Activated T-cell treated with anti-CD3 and anti-CD28 coated beads for 48 hours (primary cell): ENCODE measurements around the gene RDH8.
A peak's percentile ranks its signal among the peaks of the same experiment; 100 is the strongest.
"Not testable (repeated sequence)": the region's sequence is repeated elsewhere in the genome, so short reads cannot be mapped to it uniquely, and the experiment has no call there.

Experiments
- DNase-seq: peaks from one replicate; pipeline ENCODE4 v3.0.0-alpha.2; 2020; ENCODE audit warnings: low read depth

RDH8 gene

GRCh38 chr19:10006335-10006708 is 7.0 kb upstream of the RDH8 start:
- DNase-seq: no peak

GRCh38 chr19:10006752-10007323 is 6.4 kb upstream of the RDH8 start:
- DNase-seq: no peak

GRCh38 chr19:10007371-10008183 is 5.7 kb upstream of the RDH8 start:
- DNase-seq: no peak

DNA sequence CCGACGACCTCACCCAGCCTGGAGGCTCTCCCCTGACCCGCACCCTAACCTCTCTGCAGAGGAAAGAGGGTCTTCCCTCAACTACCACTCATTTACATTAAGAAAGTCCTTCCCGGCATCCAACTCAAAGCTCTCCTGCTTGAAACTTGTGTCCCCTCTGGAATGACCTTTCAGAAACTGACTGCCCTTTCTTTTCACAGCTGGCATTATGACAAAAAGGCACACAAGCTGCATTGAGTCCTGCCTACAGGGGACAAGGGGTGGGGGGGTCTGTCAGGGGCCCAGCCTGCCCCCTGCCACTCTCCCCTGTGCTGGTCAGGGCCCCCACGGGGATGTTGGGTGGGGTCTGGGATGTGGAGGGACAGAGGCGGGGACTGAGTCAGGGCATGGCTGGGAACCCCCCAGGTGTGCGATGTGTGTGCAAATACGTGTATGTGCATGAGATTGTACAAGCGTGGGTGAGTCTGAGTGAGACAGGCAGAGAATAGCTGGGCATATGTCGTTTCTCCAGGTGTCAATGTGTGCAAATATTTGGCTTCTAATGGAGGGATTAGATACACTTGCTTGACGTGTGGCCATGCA is 5.0 kb upstream of the RDH8 start:
- no peak for DNase-seq

GRCh38 chr19:10009714-10010224 is 3.5 kb upstream of the RDH8 start:
- DNase-seq: no peak

DNA sequence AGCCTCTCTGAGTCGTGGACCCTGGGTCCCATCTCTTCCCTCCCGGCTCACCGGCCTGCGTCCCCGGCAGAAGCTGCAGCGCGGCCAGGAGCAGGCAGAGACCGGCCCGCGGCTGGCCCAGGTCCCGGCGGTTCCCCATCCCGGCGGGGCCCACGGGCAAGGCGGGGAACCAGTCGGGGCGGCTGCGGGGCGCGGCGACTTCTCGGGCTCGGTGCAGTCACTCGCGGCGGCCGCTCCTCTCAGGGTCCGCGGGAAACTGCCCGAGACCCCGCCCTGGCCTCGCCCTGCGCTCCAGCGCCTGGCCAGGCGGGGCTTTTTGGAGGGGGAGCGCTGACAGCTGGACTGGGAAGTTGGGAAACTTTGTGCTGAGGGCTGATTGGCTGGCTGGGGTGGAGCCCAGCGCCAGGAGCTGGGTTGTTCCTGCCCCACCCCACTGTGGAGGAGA is 3.0 kb upstream of the RDH8 start, which contains the start of gene COL5A3:
TSS of gene COL5A3 (minus strand) at position 258 of the 445 bp plus-strand sequence. CDS start at position 139, 119 bp downstream.
- no peak for DNase-seq

DNA sequence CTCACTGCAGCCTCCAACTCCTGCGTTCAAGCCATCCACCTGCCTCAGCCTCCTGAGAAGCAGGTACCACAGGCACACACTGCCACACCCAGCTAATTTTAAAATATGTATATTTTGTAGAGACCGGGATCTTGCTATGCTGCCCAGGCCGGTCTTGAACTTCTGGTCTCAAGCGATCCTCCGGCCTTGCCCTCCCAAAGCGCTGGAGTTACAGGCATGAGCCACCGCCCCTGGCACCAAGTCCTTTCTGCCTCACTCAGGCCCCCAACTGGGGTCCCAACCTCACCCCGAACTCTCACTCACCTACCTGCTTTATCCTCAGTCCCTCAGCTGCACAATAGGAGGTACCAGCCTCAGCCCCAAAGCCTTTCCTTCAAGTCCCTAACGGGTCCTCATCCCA is 2.3 kb upstream of the RDH8 start:
- DNase-seq: no peak

DNA sequence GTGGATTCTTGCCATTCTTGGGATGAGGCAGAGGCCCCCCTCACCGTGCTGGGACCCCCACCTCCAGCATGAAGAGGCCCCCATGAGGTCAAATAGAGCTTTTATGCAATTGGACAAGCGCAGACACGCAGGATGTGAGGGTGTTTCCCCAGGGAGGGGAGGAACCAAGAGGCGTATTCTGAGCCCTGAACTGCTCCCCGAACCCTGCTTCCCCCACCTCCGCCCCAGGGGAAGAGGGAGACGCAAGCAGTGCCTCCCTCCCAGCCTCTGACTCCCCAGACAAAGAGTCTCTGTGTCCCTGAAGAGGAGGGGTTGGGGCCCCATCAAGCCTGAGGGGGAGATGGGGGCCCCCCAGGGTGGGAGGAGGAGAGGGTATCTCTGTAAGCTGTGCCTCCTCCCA is 1.3 kb upstream of the RDH8 start:
- no peak for DNase-seq

DNA sequence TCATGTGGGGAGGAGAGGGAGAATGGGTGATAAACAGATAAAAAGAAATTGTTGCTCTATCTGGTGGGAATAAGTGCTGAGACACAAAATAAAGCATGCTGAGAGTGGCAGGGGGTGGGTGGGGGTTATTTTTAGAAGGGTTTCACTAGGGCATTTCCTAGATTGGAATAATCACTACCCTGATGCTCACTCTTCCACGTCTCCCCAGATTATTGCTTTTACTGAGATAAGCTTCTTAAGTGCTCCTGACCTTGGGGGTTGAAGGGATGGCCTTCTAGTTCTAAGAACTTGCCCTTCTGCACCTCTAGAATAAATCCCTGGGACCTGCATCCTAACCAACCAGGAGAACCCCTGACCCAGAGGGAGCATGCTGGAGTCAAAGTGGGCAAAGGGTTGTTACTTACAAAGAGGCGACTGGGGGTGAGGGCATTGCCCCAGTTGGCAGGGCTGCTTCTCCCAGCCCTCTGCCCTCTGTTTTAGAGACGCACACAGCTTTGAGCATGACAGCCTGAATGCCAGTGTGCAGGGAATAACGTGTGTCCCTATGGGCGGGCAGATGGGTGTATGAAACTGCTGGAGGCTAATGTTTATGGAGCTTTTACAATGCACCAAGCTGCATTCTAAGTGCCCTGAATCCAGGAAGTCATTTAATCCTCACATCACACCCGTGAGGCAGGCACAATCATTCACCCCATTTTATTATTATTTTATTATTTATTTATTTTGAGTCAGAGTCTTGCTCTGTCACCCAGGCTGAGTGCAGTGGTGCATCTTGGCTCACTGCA is 743 bp downstream of the RDH8 start:
- DNase-seq: no peak

DNA sequence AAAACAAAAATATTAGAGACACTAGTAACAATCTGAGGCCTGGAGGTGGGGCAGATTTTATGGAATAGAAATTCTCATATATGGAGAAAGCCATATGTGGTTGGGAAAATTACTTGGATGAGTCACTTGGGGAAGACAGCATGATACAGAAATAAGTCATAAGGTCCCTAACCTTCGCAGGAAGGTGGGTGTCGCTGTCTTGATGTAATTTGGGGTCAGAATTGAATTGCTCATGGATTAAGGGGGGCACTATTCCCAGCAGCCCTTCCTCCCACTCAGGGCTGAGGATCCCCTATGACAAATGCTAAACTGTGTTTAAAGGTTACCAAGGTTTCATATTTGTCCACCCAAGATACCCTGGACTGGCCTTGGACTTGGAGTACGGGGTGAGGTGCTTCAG is 5.0 kb downstream of the RDH8 start:
- no peak for DNase-seq

GRCh38 chr19:10018786-10019185 is 5.5 kb downstream of the RDH8 start:
- no peak for DNase-seq

DNA sequence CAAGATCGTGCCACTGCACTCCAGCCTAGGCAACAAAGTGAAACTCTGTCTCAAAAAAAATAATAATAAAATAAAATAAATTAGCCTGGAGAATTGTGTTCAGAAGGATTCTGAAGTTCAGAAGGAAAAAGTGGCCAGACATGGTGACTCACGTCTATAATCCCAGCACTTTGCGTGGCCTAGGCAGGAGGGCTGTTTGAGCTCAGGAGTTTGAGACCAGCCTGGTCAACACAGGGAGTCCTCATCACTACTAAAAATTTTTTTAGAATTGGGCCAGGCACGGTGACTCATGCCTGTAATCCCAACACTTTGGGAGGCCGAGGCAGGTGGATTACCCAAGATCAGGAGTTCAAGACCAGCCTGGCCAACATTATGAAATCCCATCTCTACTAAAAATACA is 6.0 kb downstream of the RDH8 start:
- DNase-seq: no peak

- no peak for DNase-seq
Measured at GRCh38 chr19:10020851-10021250, 7.6 kb downstream of the RDH8 start.

- DNase-seq: no peak
Measured at GRCh38 chr19:10021446-10021845, 8.2 kb downstream of the RDH8 start.

DNA sequence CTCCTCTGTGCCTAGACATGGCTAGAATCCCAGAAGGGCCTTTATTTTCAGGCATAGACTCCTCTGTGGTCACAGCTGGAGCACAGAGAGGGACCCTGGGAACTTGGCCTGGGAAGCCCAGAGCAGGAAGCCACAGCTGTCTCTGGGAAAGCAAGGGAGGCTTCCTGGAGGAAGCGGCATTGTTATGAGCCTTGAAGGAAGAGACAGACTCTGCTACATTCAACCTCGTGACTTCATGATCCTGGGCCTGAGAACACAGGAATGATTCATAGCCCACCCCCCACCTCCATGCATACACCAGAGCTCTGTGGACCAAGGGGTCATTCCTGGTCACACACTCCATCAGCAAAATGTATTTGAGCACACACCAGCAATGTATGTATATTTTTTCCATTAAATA is 8.6 kb downstream of the RDH8 start:
- no peak for DNase-seq

- DNase-seq: not testable (repeated sequence)
Measured at GRCh38 chr19:10023096-10023495, 9.8 kb downstream of the RDH8 start.

DNA sequence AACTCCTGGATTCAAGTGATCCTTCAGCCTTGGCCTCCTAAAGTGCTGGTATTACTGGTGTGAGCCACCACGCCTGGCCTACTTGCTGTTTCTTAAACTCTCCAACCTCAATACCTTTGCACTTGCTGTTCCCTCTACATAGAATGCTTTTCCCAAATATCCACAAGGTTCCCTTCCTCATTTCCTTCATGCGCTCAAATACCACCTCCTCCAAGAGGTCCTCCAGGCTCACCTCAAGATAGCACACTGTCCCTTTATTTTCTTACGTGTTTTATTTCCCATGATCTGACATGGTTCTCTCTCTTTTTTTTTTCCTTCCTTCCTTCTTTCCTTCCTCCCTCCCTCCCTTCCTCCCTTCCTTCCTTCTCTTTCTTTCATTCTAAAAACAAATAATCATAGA is 13.5 kb downstream of the RDH8 start:
- no peak for DNase-seq

DNA sequence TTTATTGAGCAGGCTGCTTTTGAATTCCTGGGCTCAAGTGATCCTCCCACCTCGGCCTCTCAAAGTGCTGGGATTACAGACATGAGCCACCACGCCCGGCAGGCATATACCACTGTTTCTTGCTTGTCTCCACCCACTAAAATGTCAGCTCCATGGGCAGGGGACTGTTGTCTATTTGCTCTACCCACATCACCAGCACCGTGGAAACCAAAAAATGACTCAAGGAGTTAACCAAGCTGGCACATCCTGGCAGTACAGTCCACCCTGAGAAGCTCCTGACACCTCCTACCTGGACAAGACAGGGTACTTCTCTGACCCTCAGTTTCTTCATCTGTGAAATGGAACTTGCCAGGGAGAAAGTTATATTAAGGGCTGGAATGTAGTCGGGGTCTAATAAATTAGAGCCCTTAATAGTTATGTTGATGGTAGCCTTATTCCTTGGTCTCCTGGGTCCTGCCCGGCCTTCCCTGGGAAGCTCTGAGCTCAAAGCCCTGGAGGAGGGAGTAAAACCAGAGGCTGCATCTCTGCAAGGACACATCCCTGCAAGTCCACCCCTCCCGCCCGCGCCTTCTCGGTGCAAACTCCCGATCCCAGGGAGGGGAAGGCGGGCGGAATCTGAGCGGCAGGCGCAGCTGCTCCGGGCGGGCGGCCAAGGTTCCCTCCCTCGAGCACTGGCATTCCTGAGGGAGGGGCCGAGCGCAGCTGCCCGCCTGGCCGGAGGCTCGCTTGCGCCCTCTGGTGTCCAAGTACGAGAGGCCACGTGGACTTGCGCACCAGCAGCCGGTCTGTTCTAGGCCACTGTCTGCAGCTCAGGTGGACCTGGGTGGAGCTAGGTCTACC is 14.1 kb downstream of the RDH8 start:
- peak; percentile 82 for DNase-seq

DNA sequence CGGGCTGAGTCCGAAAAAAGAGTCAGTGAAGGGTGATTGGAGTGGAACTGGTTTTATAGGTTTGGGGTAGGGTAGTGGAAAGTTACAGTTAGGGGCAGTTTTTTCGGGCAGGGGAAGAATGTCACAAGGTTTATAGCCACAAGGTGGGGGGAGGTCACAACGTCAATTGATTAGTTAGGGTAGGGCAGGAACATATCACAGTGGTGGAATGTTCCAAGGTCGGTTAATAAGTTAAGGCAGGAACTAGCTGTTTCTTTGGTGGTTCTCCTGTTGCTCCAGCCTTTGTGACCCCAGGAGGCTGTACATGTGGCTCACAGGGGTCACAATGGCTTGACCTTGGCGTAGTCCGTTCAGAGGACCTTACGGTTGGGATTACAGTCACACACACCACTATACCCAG is 20.3 kb downstream of the RDH8 start:
- no peak for DNase-seq

- no peak for DNase-seq
Measured at GRCh38 chr19:10036601-10037071, 23.4 kb downstream of the RDH8 start.

GRCh38 chr19:10037367-10037766 is 24.1 kb downstream of the RDH8 start:
- no peak for DNase-seq
